Transverse colon (tissue), 4 donors: Measurements from ENCODE around the gene SEMA5B. TPM values are rescaled to one million over a fixed set of nuclear protein-coding genes. Genes with fewer than 3 reads are reported as not detected.

ENCODE experiments used
- DNase-seq: peaks from one replicate; pipeline ENCODE4 v3.0.0-alpha.2; 2019
- H3K27ac ChIP-seq, 4 donors: fragments of 200-600 bp; sonication (generic); 2 replicates each; pipeline ENCODE4 v1.5.1; 2016 to 2018; ENCODE audit warnings: inconsistent platforms in 4 of 4
- H3K27me3 ChIP-seq: fragments of 200-600 bp; sonication (generic); 2 replicates; pipeline ENCODE4 v1.5.1; 2017; ENCODE audit warnings: inconsistent platforms
- H3K36me3 ChIP-seq, 4 donors: fragments of 200-600 bp; sonication (generic); 2 replicates each; pipeline ENCODE4 v1.5.1; 2017 to 2019; ENCODE audit warnings: inconsistent platforms in 4 of 4
- H3K4me1 ChIP-seq, 4 donors: fragments of 200-600 bp; sonication (generic); 2 replicates each; pipeline ENCODE4 v1.5.1; 2017 to 2020; ENCODE audit warnings: inconsistent platforms in 4 of 4
- H3K4me3 ChIP-seq, 4 donors: fragments of 200-600 bp; sonication (generic); 1 replicate in 1 of 4; 2 replicates in 3 of 4; pipeline versions ENCODE4 v1.5.1 to v1.6.1; 2017 to 2019; ENCODE audit warnings: inconsistent platforms in 4 of 4
- H3K9me3 ChIP-seq, 2 donors: fragments of 200-600 bp; sonication (generic); 2 replicates each; pipeline ENCODE4 v1.5.1; 2017 to 2019; ENCODE audit warnings: inconsistent platforms in 2 of 2
- CTCF ChIP-seq, 5 experiments: fragments of 200-600 bp in 3 of 5; fragments of 450-650 bp in 2 of 5; sonication (generic) in 3 of 5; IDR thresholded peaks; 1 replicate in 2 of 5; 2 replicates in 3 of 5; pipeline ENCODE4 v1.5.1; 2016 to 2017; ENCODE audit warnings: antibody characterized with exemption in 5 of 5, inconsistent platforms in 3 of 5, mild to moderate bottlenecking in 2 of 5, moderate library complexity in 1 of 5
- EP300 ChIP-seq: sonication (generic); formaldehyde crosslinking; IDR thresholded peaks from one replicate; pipeline ENCODE4 v1.6.1; 2017; ENCODE audit warnings: antibody characterized with exemption, low read depth
- POLR2A ChIP-seq: fragments of 450-650 bp; IDR thresholded peaks from one replicate; pipeline ENCODE4 v1.6.1; 2016; ENCODE audit warnings: antibody characterized with exemption, mild to moderate bottlenecking, moderate library complexity
- POLR2AphosphoS5 ChIP-seq, 3 donors: sonication (generic); formaldehyde crosslinking; IDR thresholded peaks; one replicate each; pipeline ENCODE4 v1.6.1; 2016; ENCODE audit warnings: antibody characterized with exemption in 3 of 3
- WGBS, 2 donors: methylation state at CpG; one replicate each; pipeline ENCODE4 v1.1.5; 2018; ENCODE audit warnings: low coverage in 1 of 2; 5-methylcytosine and 5-hydroxymethylcytosine counted together
- in situ Hi-C, 4 donors: fragments of 200-750 bp; cut with MboI; loops; one replicate each; pipeline versions ENCODE4 v1.15.0 to v1.15.1; 2017; ENCODE audit warnings: low sequenced_read_pairs in 3 of 4, low pct_ligation_motif_present in 1 of 4, low pct_unique_long_range_greater_than_20kb in 1 of 4
- intact Hi-C: fragments of 100-400 bp; cut with DNase I; formaldehyde crosslinking; loops from one replicate; pipeline ENCODE4 v1.15.1; 2023; ENCODE audit warnings: low total_unique reads
- total RNA-seq, 4 donors: library from RNA; depleted of rRNA; stranded (reverse); fragments of >200 nt; gene quantifications; one replicate each; pipeline ENCODE4 v1.1.0, GENCODE V29; 2016

The SEMA5B gene
- total RNA-seq, 4 donors from 2014 or later, result 0.16 to 1.4 (median 0.27) TPM; not detected in 1

DNA sequence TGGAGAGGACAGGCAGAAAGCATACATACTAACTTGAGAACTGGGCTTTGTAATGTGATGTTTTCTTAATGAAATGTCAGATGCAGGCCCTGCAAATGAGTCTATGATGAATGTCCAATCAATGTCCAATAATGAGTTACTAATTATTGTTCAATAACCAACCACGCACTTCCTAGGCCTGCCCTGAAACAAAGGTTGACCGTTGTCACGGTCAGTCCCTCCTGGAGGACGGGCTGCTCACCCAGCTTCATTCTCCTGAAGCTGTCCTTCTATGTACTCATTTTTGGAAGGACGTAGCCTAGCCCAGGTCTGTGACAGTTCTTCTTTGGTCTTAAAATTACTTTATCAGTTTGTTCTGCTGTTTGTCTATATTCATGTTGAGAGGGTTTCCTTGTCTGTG lies 30.9 kb upstream of the SEMA5B start:
- H3K4me1 ChIP-seq, result peaks cover 0 to 5% (median 0%) of the 10 kb centered on the region in 4 donors
- intact Hi-C loops (no loop called here), in situ Hi-C loops (no loop called here)
- TF ChIP-seq EP300 (no peak), POLR2AphosphoS5 (IDR thresholded peaks at IDR 0.05) (no peak), POLR2A (no peak), CTCF (IDR thresholded peaks at IDR 0.05) (no peak)
- H3K9me3 ChIP-seq, result no peaks in the 10 kb centered on the region
- H3K27me3 ChIP-seq, result no peaks in the 10 kb centered on the region
- H3K36me3 ChIP-seq, result no peaks in the 10 kb centered on the region
- no peak overlapping the region for H3K4me3 ChIP-seq
- H3K27ac ChIP-seq, result no peak overlapping the region
- WGBS, 2 donors, result 77 to 96% methylated on average over 5 of the region's 5 CpGs
- no peak for DNase-seq

- no peak for DNase-seq
- no peak for TF ChIP-seq POLR2AphosphoS5 (IDR thresholded peaks at IDR 0.05)
- no peak for TF ChIP-seq CTCF (IDR thresholded peaks at IDR 0.05)
- TF ChIP-seq POLR2A, result no peak
- TF ChIP-seq EP300, result no peak
- Histone ChIP-seq H3K36me3 (no peaks in the 10 kb centered on the region), H3K4me3 (no peak overlapping the region), H3K9me3 (no peaks in the 10 kb centered on the region), H3K27me3 (no peaks in the 10 kb centered on the region), H3K27ac (no peak overlapping the region), H3K4me1 (no peaks in the 10 kb centered on the region)
- in situ Hi-C loops (no loop called here), intact Hi-C loops (no loop called here)
- 46 to 83% methylated on average over 5 of the region's 5 CpGs for WGBS, 2 donors
These were observed 27.8 kb upstream of the SEMA5B start for GRCh38 chr3:123055352-123055751.

DNA sequence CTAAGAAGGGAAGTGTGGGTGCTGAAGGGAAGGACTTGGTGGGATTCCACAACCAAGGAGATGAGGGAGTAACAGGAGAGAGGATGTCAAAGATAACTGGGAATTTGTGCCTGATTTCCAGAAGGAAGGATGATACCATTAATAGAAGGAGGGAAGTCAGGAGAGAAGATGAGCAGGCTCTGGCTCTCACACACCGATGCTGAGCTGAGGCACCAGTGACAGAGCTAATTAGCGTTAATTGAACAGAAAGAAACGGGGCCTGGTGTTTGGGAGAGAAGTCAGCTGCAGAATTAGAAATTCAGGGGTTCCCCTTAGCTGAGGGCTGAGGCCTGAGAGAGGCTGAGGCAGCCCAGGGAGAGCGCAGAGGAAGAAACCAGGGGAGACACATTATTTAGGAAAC lies 27.4 kb upstream of the SEMA5B start:
- intact Hi-C loops, result no loop called here
- no peaks in the 10 kb centered on the region for H3K36me3 ChIP-seq

GRCh38 chr3:123054109-123054778 lies 26.7 kb upstream of the SEMA5B start:
- no peak overlapping the region for H3K27ac ChIP-seq

More for the DNA sequence above, 27.4 kb upstream of the SEMA5B start:
- in situ Hi-C loops, result no loop called here
- no peak for TF ChIP-seq POLR2AphosphoS5 (IDR thresholded peaks at IDR 0.05)
- Histone ChIP-seq H3K27me3 (no peaks in the 10 kb centered on the region), H3K27ac (no peak overlapping the region), H3K9me3 (no peaks in the 10 kb centered on the region), H3K4me1 (no peaks in the 10 kb centered on the region), H3K4me3 (no peak overlapping the region)
- 78 to 84% methylated on average over 3 to 4 of the region's 4 CpGs for WGBS, 2 donors
- no peak for DNase-seq

More at GRCh38 chr3:123054109-123054778, 26.7 kb upstream of the SEMA5B start:
- no peaks in the 10 kb centered on the region for H3K27me3 ChIP-seq
- H3K4me3 ChIP-seq, result no peak overlapping the region
- H3K9me3 ChIP-seq, result no peaks in the 10 kb centered on the region
- H3K4me1 ChIP-seq, result no peaks in the 10 kb centered on the region
- no peak for DNase-seq
- WGBS, 2 donors, result 72 to 91% methylated on average over 1 to 5 of the region's 5 CpGs
- no peak for TF ChIP-seq POLR2A
- no peak for TF ChIP-seq CTCF (IDR thresholded peaks at IDR 0.05)
- no peak for TF ChIP-seq POLR2AphosphoS5 (IDR thresholded peaks at IDR 0.05)
- TF ChIP-seq EP300, result no peak
- intact Hi-C loops, result no loop called here
- in situ Hi-C loops, result no loop called here
- no peaks in the 10 kb centered on the region for H3K36me3 ChIP-seq
